ENCODE results near the gene SRRM4. TPM values are rescaled to one million over a fixed set of nuclear protein-coding genes. Genes with fewer than 3 reads are reported as not detected.

SRRM4 gene
- total RNA-seq, 1 donor from 2014 or later = 0.19 TPM

DNA sequence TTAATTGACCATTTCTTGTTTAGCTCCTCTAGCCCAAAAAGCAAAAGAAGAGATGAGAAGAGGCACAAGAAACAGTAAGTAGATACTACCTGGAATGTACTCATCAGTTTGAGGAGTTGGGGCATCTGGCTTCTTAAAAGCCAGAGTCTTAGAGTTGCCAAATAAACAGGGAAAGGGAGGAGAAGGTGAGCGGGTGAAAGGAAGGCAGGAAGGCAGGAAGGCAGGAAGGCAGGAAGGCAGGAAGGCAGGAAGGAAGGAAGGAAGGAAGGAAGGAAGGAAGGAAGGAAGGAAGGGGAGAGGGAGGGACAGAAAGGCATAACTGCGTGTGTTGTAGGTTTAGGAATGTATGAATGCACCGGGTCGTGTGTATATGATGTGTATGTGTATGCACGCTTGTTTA is 140.7 kb downstream of the SRRM4 start:
- Histone ChIP-seq H3K36me3 (no peaks in the 10 kb centered on the region), H3K4me3 (no peak overlapping the region), H3K4me1 (no peaks in the 10 kb centered on the region), H3K9me3 (replicated peaks) (no peaks in the 10 kb centered on the region), H3K27ac (replicated peaks) (no peak overlapping the region), H3K27me3 (ENCODE audit: low read depth) (no peaks in the 10 kb centered on the region)
- TF ChIP-seq, protein P1, sequence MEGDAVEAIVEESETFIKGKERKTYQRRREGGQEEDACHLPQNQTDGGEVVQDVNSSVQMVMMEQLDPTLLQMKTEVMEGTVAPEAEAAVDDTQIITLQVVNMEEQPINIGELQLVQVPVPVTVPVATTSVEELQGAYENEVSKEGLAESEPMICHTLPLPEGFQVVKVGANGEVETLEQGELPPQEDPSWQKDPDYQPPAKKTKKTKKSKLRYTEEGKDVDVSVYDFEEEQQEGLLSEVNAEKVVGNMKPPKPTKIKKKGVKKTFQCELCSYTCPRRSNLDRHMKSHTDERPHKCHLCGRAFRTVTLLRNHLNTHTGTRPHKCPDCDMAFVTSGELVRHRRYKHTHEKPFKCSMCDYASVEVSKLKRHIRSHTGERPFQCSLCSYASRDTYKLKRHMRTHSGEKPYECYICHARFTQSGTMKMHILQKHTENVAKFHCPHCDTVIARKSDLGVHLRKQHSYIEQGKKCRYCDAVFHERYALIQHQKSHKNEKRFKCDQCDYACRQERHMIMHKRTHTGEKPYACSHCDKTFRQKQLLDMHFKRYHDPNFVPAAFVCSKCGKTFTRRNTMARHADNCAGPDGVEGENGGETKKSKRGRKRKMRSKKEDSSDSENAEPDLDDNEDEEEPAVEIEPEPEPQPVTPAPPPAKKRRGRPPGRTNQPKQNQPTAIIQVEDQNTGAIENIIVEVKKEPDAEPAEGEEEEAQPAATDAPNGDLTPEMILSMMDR (IDR thresholded peaks at IDR 0.05; ENCODE audit: borderline replicate concordance) = no peak
- no peak for DNase-seq
- intact Hi-C loops (cut with micrococcal nuclease) = no loop called here

DNA sequence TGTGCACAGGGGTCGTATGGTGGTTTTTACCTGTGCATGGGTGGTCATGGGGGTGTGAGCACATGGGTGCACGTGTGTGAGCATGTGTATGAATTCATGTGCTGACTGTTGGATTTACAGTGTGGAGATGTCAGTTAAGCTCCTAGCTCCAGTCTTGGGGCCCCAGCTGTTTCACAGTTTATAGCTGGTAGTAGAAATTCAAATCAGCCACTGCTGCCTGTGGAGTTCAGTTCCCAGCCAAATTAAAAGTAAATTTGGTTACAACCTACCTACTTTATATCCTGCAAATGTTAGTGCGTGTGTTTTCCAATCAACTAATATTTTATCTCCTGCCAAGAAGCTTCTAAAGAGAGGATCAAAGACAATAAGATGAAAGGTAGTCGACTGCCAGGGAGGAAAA is 141.4 kb downstream of the SRRM4 start:
- H3K4me3 ChIP-seq = no peak overlapping the region
- H3K27me3 ChIP-seq (ENCODE audit: low read depth) = no peaks in the 10 kb centered on the region
- H3K36me3 ChIP-seq = no peaks in the 10 kb centered on the region
- no peaks in the 10 kb centered on the region for H3K9me3 ChIP-seq (replicated peaks)
- intact Hi-C loops (cut with micrococcal nuclease) = no loop called here
- H3K4me1 ChIP-seq = no peaks in the 10 kb centered on the region
- no peak overlapping the region for H3K27ac ChIP-seq (replicated peaks)
- DNase-seq = no peak
- TF ChIP-seq, protein P1 (IDR thresholded peaks at IDR 0.05; ENCODE audit: borderline replicate concordance) = no peak

DNA sequence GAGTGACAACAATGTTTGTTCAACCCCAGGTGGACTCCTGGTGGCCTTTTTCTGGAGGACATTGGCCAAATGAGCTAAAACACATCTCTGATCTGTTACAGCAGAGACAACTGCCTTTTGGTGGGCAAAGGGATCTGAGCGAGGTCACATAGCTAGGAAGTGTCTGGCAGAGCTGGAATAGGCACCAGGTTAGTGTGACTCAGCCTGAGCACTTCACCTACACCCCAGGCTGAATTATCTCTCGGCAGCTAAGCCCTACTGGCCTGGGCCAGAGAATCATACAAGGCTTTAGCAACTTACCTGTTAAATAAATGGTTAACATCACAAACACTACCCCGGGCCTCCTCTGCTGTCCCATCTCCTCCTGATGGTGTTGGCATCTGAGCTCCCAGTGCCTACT is 147.2 kb downstream of the SRRM4 start:
- Histone ChIP-seq H3K27me3 (ENCODE audit: low read depth) (no peaks in the 10 kb centered on the region), H3K36me3 (no peaks in the 10 kb centered on the region), H3K4me3 (no peak overlapping the region), H3K27ac (replicated peaks) (no peak overlapping the region), H3K4me1 (no peaks in the 10 kb centered on the region), H3K9me3 (replicated peaks) (peaks cover 25% of the 10 kb centered on the region)
- no peak for DNase-seq
- intact Hi-C loops (cut with micrococcal nuclease) = no loop called here
- TF ChIP-seq, protein P1 (IDR thresholded peaks at IDR 0.05; ENCODE audit: borderline replicate concordance) = no peak

DNA sequence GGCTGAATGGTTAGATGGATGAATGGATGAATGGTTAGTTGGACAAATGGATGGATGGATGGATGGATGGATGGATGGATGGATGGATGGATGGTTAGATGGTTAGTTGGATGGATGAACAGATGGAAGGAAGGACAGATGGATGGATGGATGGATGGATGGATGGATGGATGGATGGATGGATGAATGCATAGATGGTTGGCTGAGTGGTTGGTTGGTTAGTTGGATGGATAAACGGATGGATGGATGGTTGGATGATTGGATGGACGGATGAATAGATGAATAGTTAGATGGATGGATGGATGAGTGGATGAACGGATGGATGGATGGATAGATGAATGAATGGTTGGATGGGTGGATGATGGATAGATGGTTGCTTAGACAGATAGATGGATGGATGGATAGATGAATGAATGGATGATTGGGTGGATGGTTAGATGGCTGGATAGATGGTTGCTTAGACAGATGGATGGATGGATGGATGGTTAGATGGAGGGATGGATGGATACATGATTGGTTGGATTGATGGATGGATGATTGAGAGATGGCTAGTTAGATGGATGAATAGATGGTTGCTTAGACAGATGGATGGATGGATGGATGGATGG is 148.6 kb downstream of the SRRM4 start:
- Histone ChIP-seq H3K9me3 (replicated peaks) (peaks cover 33% of the 10 kb centered on the region), H3K27me3 (ENCODE audit: low read depth) (no peaks in the 10 kb centered on the region), H3K27ac (replicated peaks) (no peak overlapping the region), H3K36me3 (no peaks in the 10 kb centered on the region), H3K4me1 (no peaks in the 10 kb centered on the region), H3K4me3 (no peak overlapping the region)
- intact Hi-C loops (cut with micrococcal nuclease) = no loop called here
- TF ChIP-seq, protein P1 (IDR thresholded peaks at IDR 0.05; ENCODE audit: borderline replicate concordance) = no peak
- DNase-seq = no peak

DNA sequence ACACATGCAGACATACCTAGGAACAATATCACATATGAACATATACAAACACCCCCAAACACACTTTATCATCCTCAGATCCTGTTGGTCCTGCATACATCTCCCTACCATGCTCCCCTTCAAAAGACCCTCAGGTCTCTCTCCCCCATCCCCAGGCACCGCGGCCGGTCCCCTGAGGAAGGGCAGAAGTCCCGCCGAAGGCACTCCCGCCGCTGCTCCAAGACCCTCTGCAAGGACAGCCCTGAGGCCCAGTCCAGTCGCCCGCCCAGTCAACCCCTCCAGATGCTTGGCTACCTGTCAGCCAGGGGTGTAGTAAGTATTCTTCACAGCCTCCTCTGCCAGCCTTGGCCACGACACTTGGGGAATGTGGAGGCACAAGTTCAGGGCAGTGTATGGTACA is 149.2 kb downstream of the SRRM4 start:
- intact Hi-C loops (cut with micrococcal nuclease) = no loop called here
- Histone ChIP-seq H3K4me1 (no peaks in the 10 kb centered on the region), H3K27me3 (ENCODE audit: low read depth) (no peaks in the 10 kb centered on the region), H3K36me3 (no peaks in the 10 kb centered on the region), H3K9me3 (replicated peaks) (peaks cover 33% of the 10 kb centered on the region), H3K4me3 (no peak overlapping the region), H3K27ac (replicated peaks) (no peak overlapping the region)
- no peak for DNase-seq
- TF ChIP-seq, protein P1 (IDR thresholded peaks at IDR 0.05; ENCODE audit: borderline replicate concordance) = no peak
